Mucosa of rectum (tissue), 2 donors: ENCODE data around the gene IL26.
"Not testable (repeated sequence)": the region's sequence is repeated elsewhere in the genome, so short reads cannot be mapped to it uniquely, and the experiment has no call there.

Experiments used
- H3K27ac ChIP-seq, 2 donors: one replicate each; pipeline ENCODE4 v1.7.0; 2013; ENCODE audit warnings: inconsistent platforms in 2 of 2, low read depth in 2 of 2, low read length in 2 of 2
- H3K27me3 ChIP-seq, 2 donors: one replicate each; pipeline ENCODE4 v1.7.0; 2013; ENCODE audit warnings: low read length in 2 of 2; ENCODE audit not compliant: control insufficient read depth in 2 of 2, insufficient read depth in 2 of 2
- H3K36me3 ChIP-seq, 2 donors: one replicate each; pipeline ENCODE4 v1.7.0; 2013; ENCODE audit warnings: low read length in 2 of 2; ENCODE audit not compliant: control insufficient read depth in 2 of 2, insufficient read depth in 2 of 2
- H3K4me1 ChIP-seq, 2 donors: one replicate each; pipeline ENCODE4 v1.7.0; 2013; ENCODE audit warnings: low read length in 2 of 2, mild to moderate bottlenecking in 1 of 2; ENCODE audit not compliant: control insufficient read depth in 2 of 2, insufficient read depth in 2 of 2
- H3K4me3 ChIP-seq, 2 donors: one replicate each; pipeline ENCODE4 v1.7.0; 2013; ENCODE audit warnings: low read length in 2 of 2
- H3K9ac ChIP-seq, 2 donors: one replicate each; pipeline ENCODE4 v1.7.0; 2013; ENCODE audit warnings: low read length in 2 of 2, low read depth in 1 of 2, mild to moderate bottlenecking in 1 of 2
- H3K9me3 ChIP-seq, 2 donors: one replicate each; pipeline ENCODE4 v1.7.0; 2013; ENCODE audit warnings: low read length in 2 of 2; ENCODE audit not compliant: control insufficient read depth in 2 of 2
- donor health status: healthy.
- donor health status: Normal muscosa, but diverticular disease.

Gene IL26

GRCh38 chr12:68178184-68178583, 47.4 kb downstream of the IL26 start:
- Histone ChIP-seq H3K9ac (no peak overlapping the region), H3K27ac (no peak overlapping the region), H3K4me3 (no peak overlapping the region)

GRCh38 chr12:68177562-68177961, 48.0 kb downstream of the IL26 start:
- H3K4me3 ChIP-seq: no peak overlapping the region
- no peaks in the 10 kb centered on the region for H3K9me3 ChIP-seq
- H3K36me3 ChIP-seq: no peaks in the 10 kb centered on the region
- no peaks in the 10 kb centered on the region for H3K27me3 ChIP-seq
- H3K27ac ChIP-seq: no peak overlapping the region
- no peak overlapping the region for H3K9ac ChIP-seq
- H3K4me1 ChIP-seq: no peaks in the 10 kb centered on the region

More at GRCh38 chr12:68178184-68178583, 47.4 kb downstream of the IL26 start:
- Histone ChIP-seq H3K9me3 (no peaks in the 10 kb centered on the region), H3K36me3 (no peaks in the 10 kb centered on the region), H3K27me3 (no peaks in the 10 kb centered on the region), H3K4me1 (no peaks in the 10 kb centered on the region)

- no peaks in the 10 kb centered on the region for H3K4me1 ChIP-seq
- no peak overlapping the region for H3K4me3 ChIP-seq
- no peak overlapping the region for H3K27ac ChIP-seq
- H3K9me3 ChIP-seq: no peaks in the 10 kb centered on the region
- no peaks in the 10 kb centered on the region for H3K27me3 ChIP-seq
- H3K36me3 ChIP-seq: no peaks in the 10 kb centered on the region
- H3K9ac ChIP-seq: no peak overlapping the region
Observed at GRCh38 chr12:68176257-68176656, 49.4 kb downstream of the IL26 start.

GRCh38 chr12:68175557-68176061, 50.0 kb downstream of the IL26 start:
- Histone ChIP-seq H3K4me3 (no peak overlapping the region), H3K4me1 (no peaks in the 10 kb centered on the region), H3K36me3 (no peaks in the 10 kb centered on the region), H3K27me3 (no peaks in the 10 kb centered on the region), H3K9ac (no peak overlapping the region), H3K9me3 (no peaks in the 10 kb centered on the region), H3K27ac (no peak overlapping the region)

GRCh38 chr12:68174761-68175160, 50.8 kb downstream of the IL26 start:
- H3K27ac ChIP-seq, H3K36me3 ChIP-seq: not testable (repeated sequence)

GRCh38 chr12:68173792-68174191, 51.8 kb downstream of the IL26 start:
- H3K9ac ChIP-seq: no peak overlapping the region
- no peaks in the 10 kb centered on the region for H3K36me3 ChIP-seq

More at GRCh38 chr12:68174761-68175160, 50.8 kb downstream of the IL26 start:
- H3K9ac ChIP-seq, H3K9me3 ChIP-seq, H3K4me1 ChIP-seq, H3K4me3 ChIP-seq, H3K27me3 ChIP-seq: not testable (repeated sequence)

GRCh38 chr12:68170726-68171125, 54.9 kb downstream of the IL26 start:
- Histone ChIP-seq H3K4me1 (no peaks in the 10 kb centered on the region), H3K27ac (no peak overlapping the region), H3K9me3 (no peaks in the 10 kb centered on the region), H3K27me3 (no peaks in the 10 kb centered on the region), H3K9ac (no peak overlapping the region), H3K36me3 (no peaks in the 10 kb centered on the region), H3K4me3 (no peak overlapping the region)

More at GRCh38 chr12:68173792-68174191, 51.8 kb downstream of the IL26 start:
- no peak overlapping the region for H3K4me3 ChIP-seq
- no peaks in the 10 kb centered on the region for H3K4me1 ChIP-seq
- H3K27me3 ChIP-seq: no peaks in the 10 kb centered on the region
- H3K9me3 ChIP-seq: no peaks in the 10 kb centered on the region
- H3K27ac ChIP-seq: no peak overlapping the region

- H3K36me3 ChIP-seq: no peaks in the 10 kb centered on the region
- no peak overlapping the region for H3K27ac ChIP-seq
- no peaks in the 10 kb centered on the region for H3K9me3 ChIP-seq
- no peaks in the 10 kb centered on the region for H3K27me3 ChIP-seq
- no peaks in the 10 kb centered on the region for H3K4me1 ChIP-seq
- H3K9ac ChIP-seq: no peak overlapping the region
- H3K4me3 ChIP-seq: no peak overlapping the region
Observed at GRCh38 chr12:68169213-68169889, 56.3 kb downstream of the IL26 start.

GRCh38 chr12:68166317-68166831, 59.2 kb downstream of the IL26 start:
- no peak overlapping the region for H3K4me3 ChIP-seq
- H3K4me1 ChIP-seq: no peaks in the 10 kb centered on the region
- no peak overlapping the region for H3K27ac ChIP-seq
- H3K9ac ChIP-seq: no peak overlapping the region
- H3K36me3 ChIP-seq: no peaks in the 10 kb centered on the region
- no peaks in the 10 kb centered on the region for H3K27me3 ChIP-seq
- H3K9me3 ChIP-seq: no peaks in the 10 kb centered on the region

- Histone ChIP-seq H3K4me3 (no peak overlapping the region), H3K4me1 (no peaks in the 10 kb centered on the region), H3K9me3 (no peaks in the 10 kb centered on the region), H3K27me3 (no peaks in the 10 kb centered on the region), H3K36me3 (no peaks in the 10 kb centered on the region), H3K9ac (no peak overlapping the region), H3K27ac (no peak overlapping the region)
Observed at GRCh38 chr12:68163560-68164081, 62.0 kb downstream of the IL26 start.
